H1 (cell line): ENCODE data around the gene BRIX1. TPM values are rescaled to one million over a fixed set of nuclear protein-coding genes. Genes with fewer than 3 reads are reported as not detected.

Source experiments
- CTCF ChIA-PET: fragments of 300-600 bp; sonication (Branson Sonifier 250); formaldehyde crosslinking; loops from one replicate; lab custom pipeline; 2021; ENCODE audit not compliant: partially characterized antibody; lab: Charles Lee
- POLR2A ChIA-PET: fragments of 300-600 bp; sonication (Branson Sonifier 250); formaldehyde crosslinking; loops from one replicate; lab custom pipeline; 2021; ENCODE audit warnings: inconsistent platforms; ENCODE audit not compliant: partially characterized antibody; lab: Charles Lee
- DNase-seq, 2 experiments: peaks; one replicate each; pipeline versions ENCODE4 v3.0.0 to v3.0.0-alpha.2; 2010 to 2022; ENCODE audit warnings: low spot score in 2 of 2, low read depth in 1 of 2, mixed read lengths in 1 of 2
- FAIRE-seq: peaks from 2 replicates; lab custom pipeline; 2011; peaks lifted over from hg19 to GRCh38; lab: Jason Lieb, UNC
- H2AFZ ChIP-seq: 2 replicates; pipeline ENCODE4 v1.8.1; 2012; ENCODE audit warnings: low read length, inconsistent platforms
- H2AK5ac ChIP-seq: 2 replicates; pipeline ENCODE4 v1.6.1; 2013; ENCODE audit warnings: low read depth, low read length
- H2BK120ac ChIP-seq: replicated peaks from 2 replicates; pipeline ENCODE3; 2013; ENCODE audit warnings: low read depth, low read length, inconsistent platforms
- H2BK12ac ChIP-seq: 2 replicates; pipeline ENCODE4 v1.6.1; 2013; ENCODE audit warnings: low read depth, low read length
- H2BK15ac ChIP-seq: 2 replicates; pipeline ENCODE4 v1.6.1; 2013; ENCODE audit warnings: low read length
- H2BK20ac ChIP-seq: 2 replicates; pipeline ENCODE4 v1.6.1; 2013; ENCODE audit warnings: low read length
- H2BK5ac ChIP-seq: 2 replicates; pipeline ENCODE4 v1.6.1; 2013; ENCODE audit warnings: low read depth, low read length
- H3K14ac ChIP-seq: 2 replicates; pipeline ENCODE4 v1.6.1; 2013; ENCODE audit warnings: inconsistent platforms; ENCODE audit not compliant: insufficient read length
- H3K18ac ChIP-seq: 2 replicates; pipeline ENCODE4 v1.6.1; 2013; ENCODE audit warnings: low read length; ENCODE audit errors: extremely low read depth
- H3K23ac ChIP-seq: 2 replicates; pipeline ENCODE4 v1.6.1; 2013; ENCODE audit warnings: inconsistent platforms; ENCODE audit not compliant: insufficient read length
- H3K23me2 ChIP-seq: 2 replicates; pipeline ENCODE4 v1.6.1; 2013; ENCODE audit warnings: low read depth, low read length
- H3K27ac ChIP-seq: 2 replicates; pipeline ENCODE4 v1.6.1; 2011; ENCODE audit warnings: low read depth, low read length, inconsistent platforms
- H3K27me3 ChIP-seq, 4 experiments: replicated peaks in 1 of 4; 1 replicate in 1 of 4; 2 replicates in 3 of 4; pipeline versions ENCODE4 v1.6.1 to v1.8.1; 2011 to 2013; ENCODE audit warnings: low read length in 3 of 4, mild to moderate bottlenecking in 3 of 4, inconsistent platforms in 2 of 4, mixed read lengths in 2 of 4, moderate library complexity in 1 of 4; ENCODE audit not compliant: control insufficient read depth in 3 of 4, insufficient read depth in 3 of 4; ENCODE audit errors: extremely low read depth in 1 of 4
- H3K36me3 ChIP-seq, 4 experiments: 2 replicates each; pipeline versions ENCODE4 v1.6.1 to v1.8.1; 2011 to 2013; ENCODE audit warnings: mild to moderate bottlenecking in 4 of 4, low read length in 3 of 4, moderate library complexity in 2 of 4, control low read depth in 1 of 4, inconsistent platforms in 1 of 4; ENCODE audit not compliant: insufficient read depth in 4 of 4, control insufficient read depth in 2 of 4
- H3K4ac ChIP-seq: replicated peaks from 2 replicates; pipeline ENCODE3; 2013; ENCODE audit warnings: low read length, low read depth, mixed read lengths, inconsistent platforms; ENCODE audit not compliant: insufficient read length
- H3K4me1 ChIP-seq, 4 experiments: replicated peaks in 1 of 4; 1 replicate in 1 of 4; 2 replicates in 3 of 4; pipeline versions ENCODE4 v1.6.1 to v1.8.1; 2011 to 2013; ENCODE audit warnings: low read length in 3 of 4, inconsistent platforms in 2 of 4, mixed read lengths in 1 of 4; ENCODE audit not compliant: insufficient read depth in 4 of 4, control insufficient read depth in 3 of 4
- H3K4me2 ChIP-seq, 2 experiments: 2 replicates each; pipeline versions ENCODE4 v1.6.1 to v1.8.1; 2011 to 2013; ENCODE audit warnings: low read depth in 2 of 2, low read length in 2 of 2, control low read depth in 1 of 2, inconsistent platforms in 1 of 2, mild to moderate bottlenecking in 1 of 2; ENCODE audit not compliant: insufficient read depth in 1 of 2
- H3K4me3 ChIP-seq, 4 experiments: fragments of 200-600, 300-600 bp in 1 of 4; sonication (generic), shearing (Covaris generic), sonication (Bioruptor Twin) in 1 of 4; 2 replicates each; pipeline versions ENCODE4 v1.5.1 to v1.8.1; 2011 to 2016; ENCODE audit warnings: low read length in 4 of 4, low read depth in 3 of 4, control low read depth in 2 of 4, inconsistent platforms in 2 of 4, mild to moderate bottlenecking in 2 of 4, mixed read lengths in 1 of 4, moderate library complexity in 1 of 4; ENCODE audit not compliant: insufficient read depth in 2 of 4; ENCODE audit errors: extremely low read depth in 1 of 4
- H3K56ac ChIP-seq: replicated peaks from 2 replicates; pipeline ENCODE3; 2013; ENCODE audit warnings: low read depth, mild to moderate bottlenecking, mixed read lengths, low read length, inconsistent platforms; ENCODE audit not compliant: insufficient read length
- H3K79me1 ChIP-seq: 2 replicates; pipeline ENCODE4 v1.6.1; 2013; ENCODE audit warnings: low read depth, low read length, control low read depth
- H3K79me2 ChIP-seq, 2 experiments: 2 replicates each; pipeline versions ENCODE4 v1.6.1 to v1.8.1; 2012 to 2013; ENCODE audit warnings: low read length in 2 of 2, mild to moderate bottlenecking in 2 of 2, inconsistent platforms in 1 of 2; ENCODE audit not compliant: insufficient read depth in 2 of 2, control insufficient read depth in 1 of 2
- H3K9ac ChIP-seq, 4 experiments: replicated peaks in 1 of 4; 1 replicate in 1 of 4; 2 replicates in 3 of 4; pipeline versions ENCODE4 v1.6.1 to v1.8.1; 2011 to 2013; ENCODE audit warnings: low read depth in 3 of 4, low read length in 3 of 4, control low read depth in 2 of 4, mild to moderate bottlenecking in 2 of 4, moderate library complexity in 2 of 4, inconsistent platforms in 1 of 4; ENCODE audit errors: extremely low read depth in 1 of 4
- H3K9me3 ChIP-seq, 2 experiments: 2 replicates each; pipeline versions ENCODE4 v1.6.1 to v1.8.1; 2012 to 2013; ENCODE audit warnings: mild to moderate bottlenecking in 2 of 2, moderate library complexity in 2 of 2, control low read depth in 1 of 2, inconsistent platforms in 1 of 2, low read depth in 1 of 2, low read length in 1 of 2, mixed read lengths in 1 of 2; ENCODE audit not compliant: insufficient read depth in 2 of 2
- H4K20me1 ChIP-seq, 2 experiments: replicated peaks in 1 of 2; 2 replicates each; pipeline versions ENCODE3 to v1.8.1; 2011 to 2013; ENCODE audit warnings: inconsistent platforms in 2 of 2, low read length in 2 of 2, mild to moderate bottlenecking in 1 of 2; ENCODE audit not compliant: insufficient read depth in 2 of 2, control insufficient read depth in 1 of 2
- H4K5ac ChIP-seq: 2 replicates; pipeline ENCODE4 v1.6.1; 2013; ENCODE audit warnings: low read length, low read depth, mixed read lengths, inconsistent platforms; ENCODE audit not compliant: insufficient read length
- H4K8ac ChIP-seq: 2 replicates; pipeline ENCODE4 v1.8.0; 2013; ENCODE audit warnings: mild to moderate bottlenecking, moderate library complexity, low read length, inconsistent platforms; ENCODE audit not compliant: insufficient read depth; ENCODE audit errors: extremely low read depth
- H4K91ac ChIP-seq: replicated peaks from 2 replicates; pipeline ENCODE3; 2013; ENCODE audit warnings: low read length, mixed read lengths, inconsistent platforms; ENCODE audit not compliant: insufficient read length
- BRCA1 ChIP-seq: IDR thresholded peaks from 2 replicates; pipeline ENCODE4 v1.6.1; 2012; ENCODE audit warnings: low read depth, low read length, improper control_type of control experiment
- CTBP2 ChIP-seq: IDR thresholded peaks from 2 replicates; pipeline ENCODE4 v1.7.0; 2011; ENCODE audit warnings: borderline replicate concordance, mild to moderate bottlenecking, moderate library complexity, mixed read lengths, low read length; ENCODE audit not compliant: insufficient read depth, insufficient read length
- CTCF ChIP-seq, 3 experiments: IDR thresholded peaks; 1 replicate in 2 of 3; 2 replicates in 1 of 3; pipeline versions ENCODE4 v1.5.1 to v1.6.1; 2011; ENCODE audit warnings: low read length in 3 of 3, mild to moderate bottlenecking in 3 of 3, inconsistent platforms in 2 of 3, low read depth in 1 of 3, moderate library complexity in 1 of 3; ENCODE audit not compliant: insufficient read depth in 1 of 3; ENCODE audit errors: control extremely low read depth in 1 of 3
- EGR1 ChIP-seq: IDR thresholded peaks from 2 replicates; pipeline ENCODE4 v1.6.1; 2011; ENCODE audit warnings: low read depth, low read length, borderline replicate concordance
- HDAC6 ChIP-seq: IDR thresholded peaks from one replicate; pipeline ENCODE4 v1.7.1; 2012; ENCODE audit warnings: low read depth, mild to moderate bottlenecking, inconsistent platforms, low read length, moderate library complexity
- KDM1A ChIP-seq: fragments of 200-600, 300-600 bp; sonication (generic); IDR thresholded peaks from 2 replicates; pipeline ENCODE4 v1.7.1; 2016; ENCODE audit warnings: mild to moderate bottlenecking, low read length, borderline replicate concordance
- POLR2A ChIP-seq, 2 experiments: IDR thresholded peaks; 1 replicate in 1 of 2; 2 replicates in 1 of 2; pipeline ENCODE4 v1.6.1; 2011; ENCODE audit warnings: low read depth in 2 of 2, low read length in 2 of 2, mild to moderate bottlenecking in 2 of 2; ENCODE audit errors: control extremely low read depth in 1 of 2
- SP1 ChIP-seq: IDR thresholded peaks from 2 replicates; pipeline ENCODE4 v1.6.1; 2011; ENCODE audit warnings: low read depth, low read length
- SP4 ChIP-seq: IDR thresholded peaks from 2 replicates; pipeline ENCODE4 v1.6.1; 2012; ENCODE audit warnings: low read length, inconsistent platforms
- WGBS, 2 experiments: shearing (Covaris generic) in 1 of 2; methylation state at CpG; one replicate each; pipeline versions ENCODE4 v1.1.6 to v1.1.7; 2013 to 2015; ENCODE audit warnings: low lambda C conversion rate in 2 of 2, mixed read lengths in 2 of 2, inconsistent platforms in 1 of 2, low coverage in 1 of 2, missing lambda C conversion rate in 1 of 2; ENCODE audit not compliant: insufficient replicate concordance in 2 of 2, insufficient coverage in 1 of 2, insufficient read length in 1 of 2; ENCODE audit errors: extremely low coverage in 1 of 2, missing lambda C conversion rate in 1 of 2; 5-methylcytosine and 5-hydroxymethylcytosine counted together
- polyA plus RNA-seq, 7 experiments: library from polyadenylated mRNA; depleted of rRNA in 3 of 7; stranded (reverse) in 5 of 7; unstranded in 2 of 7; fragments of >200 nt in 5 of 7; fragments of 200-250 nt in 2 of 7; gene quantifications; 1 replicate in 5 of 7; 2 replicates in 1 of 7; 4 replicates in 1 of 7; pipeline versions ENCODE4 v1.2.1 to v1.2.3, GENCODE V29; 2011 to 2013; ENCODE audit warnings: missing spikeins in 2 of 7, mixed read lengths in 2 of 7
- total RNA-seq: library from RNA; stranded (reverse); fragmentation: NEBNext Ultra II Directional; extraction: Animal tissue kit (Norgen Biotek cat#: 25700); gene quantifications from 2 replicates; pipeline ENCODE4 v1.2.1, GENCODE V29; 2021

The BRIX1 gene
- total and polyA plus RNA-seq, 2 of the 8 experiments (the other 6 are each of a cell fraction or from before 2014, with no cell fraction given): 26.9 to 71.7 TPM

GRCh38 chr5:34900652-34901051 lies 14.9 kb upstream of the BRIX1 start:
- FAIRE-seq: no peak
- no peak for TF ChIP-seq BRCA1
- TF ChIP-seq CTBP2: no peak
- no peak for TF ChIP-seq SP1
- no peak for TF ChIP-seq HDAC6
- TF ChIP-seq EGR1: no peak
- no peak for TF ChIP-seq KDM1A
- no peak for TF ChIP-seq SP4
- TF ChIP-seq POLR2A (IDR thresholded peaks at IDR 0.05; ENCODE audit: control extremely low read depth in 1 of 2, low read depth in 2 of 2, low read length in 2 of 2): no peak
- TF ChIP-seq CTCF (IDR thresholded peaks at IDR 0.05; ENCODE audit: control extremely low read depth in 1 of 3, insufficient read depth in 1 of 3, low read depth in 1 of 3, low read length in 3 of 3): no peak

More at GRCh38 chr5:34900652-34901051, 14.9 kb upstream of the BRIX1 start:
- Histone ChIP-seq H3K9ac (no peak overlapping the region), H3K79me1 (no peaks in the 10 kb centered on the region), H2BK15ac (no peak overlapping the region), H3K56ac (no peak overlapping the region), H3K9me3 (no peaks in the 10 kb centered on the region), H3K23ac (no peak overlapping the region), H3K36me3 (peaks cover 0 to 9% (median 3%) of the 10 kb centered on the region in 4 experiments; a peak in 3 of 8 replicates), H3K4me3 (no peak overlapping the region), H2AFZ (no peak overlapping the region), H4K20me1 (no peaks in the 10 kb centered on the region), H4K8ac (no peak overlapping the region), H3K79me2 (no peaks in the 10 kb centered on the region; a peak in 1 of 4 replicates), H3K18ac (no peak overlapping the region), H2BK5ac (no peak overlapping the region), H3K14ac (no peak overlapping the region), H4K5ac (no peak overlapping the region), H4K91ac (no peak overlapping the region), H3K23me2 (no peaks in the 10 kb centered on the region), H2AK5ac (no peak overlapping the region), H2BK12ac (no peak overlapping the region), H3K4me2 (no peak overlapping the region), H2BK20ac (no peak overlapping the region), H3K4ac (no peak overlapping the region), H3K27me3 (no peaks in the 10 kb centered on the region), H3K4me1 (peaks cover 0 to 11% (median 0%) of the 10 kb centered on the region in 4 experiments; a peak in 1 of 7 replicates), H2BK120ac (no peak overlapping the region), H3K27ac (no peak overlapping the region)
- POLR2A ChIA-PET: interaction anchor here (0.8 to 1.2 kb wide), 3 partner anchors 15 to 414 kb away, joined by 3 to 5 read pairs (median 3); partner anchors contain the start of genes BRIX1 and RAD1
- no peak for DNase-seq
- WGBS, 2 experiments: 94% methylated on average over 6 of the region's 6 CpGs; no CpG with 5 or more reads in 1 of the 2 experiments
- CTCF ChIA-PET: interaction anchor here (0.8 to 1.4 kb wide), 4 partner anchors 408 to 429 kb away, joined by 3 to 4 read pairs (median 3); no protein-coding TSS in a partner anchor
